Erythroblast (primary cell): ENCODE data around the gene BCKDK.

ENCODE experiments used
- GATA1 ChIP-seq: IDR thresholded peaks from 2 replicates; pipeline ENCODE4 v1.6.1; 2011; ENCODE audit warnings: low read depth, mild to moderate bottlenecking, control low read depth, low read length, moderate library complexity
- POLR2A ChIP-seq: IDR thresholded peaks from 2 replicates; pipeline ENCODE4 v1.6.1; 2011; ENCODE audit warnings: mild to moderate bottlenecking, low read length

DNA sequence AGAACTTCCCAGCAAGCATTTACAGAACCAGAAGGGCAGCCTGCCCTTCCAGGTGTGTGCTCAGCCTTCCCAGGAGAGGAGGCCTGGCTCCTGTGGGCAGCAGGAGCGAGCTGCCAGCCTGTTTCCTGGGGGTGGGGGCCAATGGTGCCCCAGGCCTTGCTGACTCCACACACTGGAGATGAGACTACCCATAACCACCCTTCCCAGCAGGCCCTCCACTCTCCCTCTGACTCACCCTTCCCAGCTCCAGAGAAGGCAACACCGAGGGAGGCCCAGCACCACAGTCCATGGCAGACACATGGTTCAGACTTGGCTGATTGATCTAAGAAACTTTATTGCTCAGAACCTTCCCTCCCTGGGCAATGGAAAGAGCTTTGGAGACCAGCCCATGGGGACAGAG, 17.6 kb upstream of the BCKDK start:
- no peak for TF ChIP-seq POLR2A
- TF ChIP-seq GATA1: no peak
